Osteoblast (primary cell): Measurements from ENCODE around the gene KLHL2. TPM values are rescaled to one million over a fixed set of nuclear protein-coding genes. Genes with fewer than 3 reads are reported as not detected.
"Not testable (repeated sequence)": the region's sequence is repeated elsewhere in the genome, so short reads cannot be mapped to it uniquely, and the experiment has no call there.

Experiments
- DNase-seq: peaks from one replicate; pipeline ENCODE4 v3.0.0; 2011; ENCODE audit warnings: low spot score, mixed read lengths; ENCODE audit not compliant: insufficient read length; ENCODE audit errors: missing footprints
- H2AFZ ChIP-seq: 2 replicates; pipeline ENCODE4 v1.6.0; 2011; ENCODE audit warnings: mild to moderate bottlenecking, low read length
- H3K27ac ChIP-seq: 2 replicates; pipeline ENCODE4 v1.5.1; 2011; ENCODE audit warnings: mild to moderate bottlenecking, low read depth, low read length, moderate library complexity
- H3K27me3 ChIP-seq: 2 replicates; pipeline ENCODE4 v1.6.0; 2012; ENCODE audit warnings: mild to moderate bottlenecking, control low read depth, inconsistent platforms, low read length, moderate library complexity; ENCODE audit not compliant: insufficient read depth
- H3K36me3 ChIP-seq: 2 replicates; pipeline ENCODE4 v1.5.1; 2011; ENCODE audit warnings: mild to moderate bottlenecking, low read length, control low read depth, moderate library complexity; ENCODE audit not compliant: insufficient read depth
- H3K4me1 ChIP-seq: 2 replicates; pipeline ENCODE4 v1.5.1; 2011; ENCODE audit warnings: mild to moderate bottlenecking, low read length, control low read depth, moderate library complexity; ENCODE audit not compliant: insufficient read depth
- H3K4me2 ChIP-seq: 2 replicates; pipeline ENCODE4 v1.6.0; 2011; ENCODE audit warnings: mild to moderate bottlenecking, low read length; ENCODE audit not compliant: insufficient read depth
- H3K4me3 ChIP-seq: fragments of 200-600 bp; sonication (generic); 3 replicates; pipeline ENCODE4 v1.5.1; 2012; ENCODE audit warnings: mild to moderate bottlenecking, low read length, inconsistent platforms; ENCODE audit not compliant: insufficient read depth
- H3K79me2 ChIP-seq: 2 replicates; pipeline ENCODE4 v1.6.0; 2012; ENCODE audit warnings: mild to moderate bottlenecking, low read length, control low read depth, inconsistent platforms; ENCODE audit not compliant: insufficient read depth
- H3K9me3 ChIP-seq: 2 replicates; pipeline ENCODE4 v1.5.1; 2011; ENCODE audit warnings: low read depth, low read length, control low read depth
- H4K20me1 ChIP-seq: 2 replicates; pipeline ENCODE4 v1.6.0; 2012; ENCODE audit warnings: mild to moderate bottlenecking, low read length, control low read depth; ENCODE audit not compliant: insufficient read depth
- CTCF ChIP-seq: IDR thresholded peaks from 2 replicates; pipeline ENCODE4 v1.5.1; 2011; ENCODE audit warnings: mild to moderate bottlenecking, low read depth, low read length, moderate library complexity; ENCODE audit errors: extremely low read depth
- total RNA-seq: library from RNA; depleted of rRNA; stranded (reverse); fragments of >200 nt; gene quantifications from 2 replicates; pipeline ENCODE4 v1.2.3, GENCODE V29; 2012

KLHL2 gene
- total RNA-seq, 1 donor, result 13.4 TPM

DNA sequence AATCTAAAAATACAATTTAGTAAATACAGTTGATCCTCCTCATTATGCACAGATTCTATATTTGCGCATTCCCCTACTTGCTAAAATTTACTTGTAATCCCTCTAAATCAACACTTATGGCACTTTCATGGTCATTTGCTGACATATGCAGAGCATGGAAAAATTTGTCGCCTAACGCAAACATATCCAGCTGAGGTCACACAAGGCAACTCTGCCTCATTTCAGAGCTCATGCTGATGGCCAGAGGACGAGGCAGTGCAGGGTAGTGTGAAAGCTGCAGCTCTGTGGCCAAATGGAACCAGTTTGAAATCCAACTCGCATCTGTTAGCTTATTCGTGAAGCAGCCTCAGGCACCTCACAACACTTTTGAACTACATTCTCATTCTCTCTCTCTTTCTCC is 39.7 kb upstream of the KLHL2 start:
- no peak for DNase-seq
- H3K9me3 ChIP-seq, result no peaks in the 10 kb centered on the region

GRCh38 chr4:165170819-165171218 is 36.5 kb upstream of the KLHL2 start:
- H3K79me2 ChIP-seq, result no peaks in the 10 kb centered on the region
- no peak overlapping the region for H2AFZ ChIP-seq
- no peaks in the 10 kb centered on the region for H3K4me1 ChIP-seq
- no peak for TF ChIP-seq CTCF
- no peaks in the 10 kb centered on the region for H3K9me3 ChIP-seq
- H3K36me3 ChIP-seq, result no peaks in the 10 kb centered on the region
- H4K20me1 ChIP-seq, result no peaks in the 10 kb centered on the region
- H3K27ac ChIP-seq, result no peak overlapping the region
- H3K4me2 ChIP-seq, result no peak overlapping the region
- H3K4me3 ChIP-seq, result no peak overlapping the region
- no peak for DNase-seq
- no peaks in the 10 kb centered on the region for H3K27me3 ChIP-seq

More for the DNA sequence above, 39.7 kb upstream of the KLHL2 start:
- H3K4me2 ChIP-seq, result no peak overlapping the region
- H3K4me1 ChIP-seq, result no peaks in the 10 kb centered on the region
- TF ChIP-seq CTCF, result no peak
- H3K36me3 ChIP-seq, result no peaks in the 10 kb centered on the region
- H3K4me3 ChIP-seq, result no peak overlapping the region
- H4K20me1 ChIP-seq, result no peaks in the 10 kb centered on the region
- no peak overlapping the region for H3K27ac ChIP-seq
- H3K27me3 ChIP-seq, result no peaks in the 10 kb centered on the region
- H3K79me2 ChIP-seq, result no peaks in the 10 kb centered on the region
- H2AFZ ChIP-seq, result no peak overlapping the region

DNA sequence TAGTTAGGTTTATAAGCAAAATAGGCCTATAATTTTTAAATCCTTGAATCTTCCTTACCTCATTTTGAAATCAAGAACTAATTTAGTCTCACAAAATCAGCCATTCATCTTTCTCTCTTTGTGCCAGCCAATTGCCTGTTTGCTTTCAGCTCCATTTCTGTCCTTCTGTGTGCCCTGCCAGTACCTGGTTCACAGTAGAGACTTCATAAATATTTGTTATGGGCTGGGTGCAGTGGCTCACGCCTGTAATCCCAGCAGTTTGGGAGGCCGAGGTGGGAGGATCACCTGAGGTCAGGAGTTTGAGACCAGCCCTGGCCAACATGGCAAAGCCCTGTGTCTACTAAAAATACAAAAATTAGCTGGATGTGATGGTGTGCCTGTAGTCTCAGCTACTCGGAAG is 31.9 kb upstream of the KLHL2 start:
- H4K20me1 ChIP-seq, H3K79me2 ChIP-seq, H3K27ac ChIP-seq, H3K9me3 ChIP-seq, H3K4me3 ChIP-seq, H3K27me3 ChIP-seq, H3K36me3 ChIP-seq, H3K4me2 ChIP-seq, H3K4me1 ChIP-seq, DNase-seq, H2AFZ ChIP-seq: not testable (repeated sequence)

- Histone ChIP-seq H4K20me1 (no peaks in the 10 kb centered on the region), H2AFZ (no peak overlapping the region), H3K27me3 (no peaks in the 10 kb centered on the region), H3K4me3 (no peak overlapping the region), H3K36me3 (no peaks in the 10 kb centered on the region), H3K9me3 (no peaks in the 10 kb centered on the region), H3K79me2 (no peaks in the 10 kb centered on the region), H3K27ac (no peak overlapping the region), H3K4me2 (no peak overlapping the region), H3K4me1 (no peaks in the 10 kb centered on the region)
- TF ChIP-seq CTCF, result no peak
- DNase-seq, result no peak
Observed at GRCh38 chr4:165175879-165176278, 31.5 kb upstream of the KLHL2 start.
